Activated CD8-positive, alpha-beta memory T cell treated with anti-CD3 and anti-CD28 coated beads for 48 hours (primary cell): Measurements from ENCODE around the gene RPS21.

Experiments used
- DNase-seq, 3 experiments: peaks; one replicate each; pipeline ENCODE4 v3.0.0-alpha.2; 2020; ENCODE audit warnings: low read depth in 2 of 3, low spot score in 2 of 3

RPS21 gene

GRCh38 chr20:62386383-62387218 lies at the start of gene RPS21:
RPS21 (plus strand) TSS chr20:62387103; CDS start chr20:62387339, 236 bp downstream.
- peak; percentile 82 to 87 (median 83) for DNase-seq

DNA sequence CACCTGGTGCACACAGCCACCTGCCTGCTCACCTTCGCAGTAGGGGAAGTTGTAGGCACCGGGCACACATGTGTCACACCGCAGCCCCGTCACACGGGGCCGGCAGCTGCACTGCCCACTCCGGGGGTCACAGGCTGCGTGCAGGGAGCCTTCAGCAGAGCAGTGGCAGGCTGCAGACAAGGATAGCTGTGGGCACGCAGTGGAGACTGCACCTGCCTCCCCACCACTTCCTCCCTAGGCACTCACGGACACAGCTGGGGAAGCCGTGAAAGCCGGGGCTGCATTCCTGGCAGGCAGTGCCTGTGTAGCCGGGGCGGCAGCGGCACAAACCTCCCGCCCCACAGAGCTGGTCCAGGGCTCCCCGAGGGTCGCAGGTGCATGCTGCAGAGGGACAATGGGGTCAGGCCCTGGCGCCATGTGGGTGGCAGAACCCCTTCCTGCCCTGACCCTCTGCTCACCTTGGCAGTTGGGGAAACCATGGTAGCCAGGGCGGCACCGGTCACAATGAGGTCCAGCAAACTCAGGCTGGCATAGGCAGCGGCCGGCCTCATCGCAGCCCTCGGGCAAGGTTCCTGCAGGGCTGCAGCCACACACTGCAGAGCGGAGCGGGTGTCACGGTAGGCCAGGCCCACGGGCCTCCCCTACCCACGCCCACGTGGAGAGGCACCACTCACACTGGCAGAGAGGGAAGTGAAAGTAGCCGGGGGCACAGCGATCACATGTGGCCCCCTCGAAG lies 49.2 kb upstream of the RPS21 start:
- no peak for DNase-seq

GRCh38 chr20:62338294-62338620 lies 48.6 kb upstream of the RPS21 start:
- DNase-seq: no peak

GRCh38 chr20:62339647-62340062 lies 47.2 kb upstream of the RPS21 start:
- DNase-seq: no peak

DNA sequence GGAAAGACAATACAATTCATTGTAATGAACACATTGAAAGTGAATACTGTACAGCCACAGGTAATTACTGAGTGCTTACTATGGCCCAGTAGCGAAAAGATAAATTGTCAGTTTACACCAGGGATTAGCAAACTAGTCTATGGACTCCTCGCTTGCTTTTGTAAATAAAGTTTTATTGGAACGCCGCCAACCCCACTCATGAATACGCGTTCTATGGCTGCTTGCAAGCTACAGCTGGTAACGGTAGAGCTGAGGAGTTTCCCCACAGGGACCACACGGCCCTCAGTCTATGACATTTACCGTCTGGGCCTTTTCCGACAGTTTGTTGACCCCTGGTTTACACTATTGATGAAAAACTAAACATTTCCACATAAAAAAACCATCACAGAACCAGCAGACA lies 44.0 kb upstream of the RPS21 start:
- no peak for DNase-seq

DNA sequence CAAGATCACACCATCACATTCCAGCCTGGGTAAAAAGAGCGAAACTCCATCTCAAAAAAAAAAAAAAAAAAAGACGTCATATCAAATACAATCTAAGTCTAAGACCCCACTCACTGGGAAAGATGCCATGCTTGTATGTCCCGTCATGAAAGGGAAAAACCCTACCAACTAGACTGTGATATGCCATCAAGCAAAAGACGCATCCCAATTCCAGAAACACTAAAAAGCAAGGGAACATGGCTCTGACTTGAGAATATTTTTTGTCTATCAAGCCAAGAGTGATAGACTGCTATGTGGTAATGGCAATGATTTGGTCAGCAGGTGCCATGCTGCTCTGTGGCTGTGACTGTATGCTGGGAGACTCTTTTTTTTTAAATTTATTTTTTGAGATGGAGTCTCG lies 42.8 kb upstream of the RPS21 start:
- DNase-seq: no peak

- DNase-seq: no peak
These were observed 42.1 kb upstream of the RPS21 start for GRCh38 chr20:62344782-62345181.

DNA sequence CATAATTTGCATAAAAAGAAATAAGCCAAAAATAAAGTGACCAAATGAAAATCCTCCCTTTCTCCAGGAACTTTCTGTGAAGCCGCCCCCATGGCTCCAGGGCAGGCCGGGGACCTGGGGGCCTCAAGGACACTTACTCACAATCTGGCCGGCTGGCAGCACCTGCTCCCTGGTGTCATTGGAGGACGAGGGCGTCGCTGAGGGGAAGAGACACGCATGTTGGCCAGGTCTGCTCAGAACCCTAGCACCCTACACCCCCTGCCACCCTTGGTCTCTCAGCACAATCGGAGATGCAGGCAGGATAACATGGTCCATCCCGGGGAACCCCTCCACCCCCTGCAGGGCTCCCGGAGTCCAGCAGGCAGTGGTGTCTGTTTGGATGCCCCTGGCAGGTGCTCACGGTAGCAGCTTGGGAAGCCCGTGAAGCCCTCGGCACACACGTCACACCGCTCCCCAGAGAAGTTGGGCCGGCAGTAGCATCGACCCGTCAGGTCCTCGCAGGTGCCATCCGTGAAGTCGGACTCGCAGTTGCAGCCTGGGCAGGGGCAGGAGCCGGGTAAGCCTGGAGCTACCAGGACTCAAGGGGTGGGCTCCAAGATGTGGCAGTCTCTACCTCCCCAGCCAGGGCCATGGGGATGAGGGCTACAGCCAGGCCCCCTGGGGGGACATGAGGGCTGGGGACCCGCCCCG lies 41.1 kb upstream of the RPS21 start:
- no peak for DNase-seq

DNA sequence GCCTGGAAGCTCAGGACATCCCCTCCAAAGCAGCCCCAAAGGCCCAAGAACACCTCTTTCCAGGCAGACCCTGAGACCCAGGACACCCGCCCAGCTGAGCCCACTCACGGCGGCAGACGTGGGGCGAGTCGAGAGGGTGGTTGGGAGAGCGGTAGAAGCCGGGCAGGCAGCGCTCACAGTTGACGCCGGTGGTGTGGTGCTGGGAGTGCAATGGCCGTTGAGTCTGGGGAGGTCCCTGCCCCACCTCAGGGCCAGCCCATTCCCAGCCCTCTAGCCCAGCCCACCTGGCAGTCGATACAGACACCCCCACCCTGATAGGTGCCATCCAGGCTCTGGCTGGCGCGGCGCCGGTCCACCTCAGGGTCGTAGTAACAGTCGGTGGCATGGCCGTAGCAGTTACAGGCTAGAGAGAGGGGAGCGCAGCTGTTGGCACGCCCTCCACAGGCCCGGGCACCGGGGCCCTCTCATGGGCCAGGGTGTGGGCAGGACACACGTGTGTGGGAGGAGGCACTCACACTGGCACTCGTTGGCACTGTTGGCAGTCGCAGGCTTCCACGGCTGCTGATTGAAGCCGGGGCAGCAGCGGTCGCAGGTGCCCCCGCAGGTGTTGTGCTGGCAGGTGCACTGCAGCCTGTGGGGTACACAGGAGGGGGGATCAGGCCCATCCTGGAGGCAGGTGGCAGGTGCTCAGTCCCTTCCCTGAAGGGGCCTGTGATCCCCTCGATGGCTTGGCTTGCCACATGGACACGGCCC lies 40.3 kb upstream of the RPS21 start:
- DNase-seq: no peak

DNA sequence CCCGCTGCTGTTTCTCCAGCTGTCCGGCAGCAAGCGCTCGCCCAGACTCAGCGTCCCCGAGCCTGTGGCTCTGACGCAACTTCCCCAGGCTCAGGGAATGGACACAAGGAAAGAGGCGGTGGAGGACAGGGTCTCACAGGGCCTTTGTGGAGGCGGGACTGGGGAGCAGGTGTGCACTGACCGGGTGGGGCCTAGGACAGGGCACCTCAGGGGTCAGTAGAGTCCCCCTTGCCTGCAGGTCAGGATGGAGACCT lies 39.8 kb upstream of the RPS21 start:
- no peak for DNase-seq

GRCh38 chr20:62347445-62347844 lies 39.5 kb upstream of the RPS21 start:
- no peak for DNase-seq

GRCh38 chr20:62348604-62349003 lies 38.3 kb upstream of the RPS21 start:
- no peak for DNase-seq

DNA sequence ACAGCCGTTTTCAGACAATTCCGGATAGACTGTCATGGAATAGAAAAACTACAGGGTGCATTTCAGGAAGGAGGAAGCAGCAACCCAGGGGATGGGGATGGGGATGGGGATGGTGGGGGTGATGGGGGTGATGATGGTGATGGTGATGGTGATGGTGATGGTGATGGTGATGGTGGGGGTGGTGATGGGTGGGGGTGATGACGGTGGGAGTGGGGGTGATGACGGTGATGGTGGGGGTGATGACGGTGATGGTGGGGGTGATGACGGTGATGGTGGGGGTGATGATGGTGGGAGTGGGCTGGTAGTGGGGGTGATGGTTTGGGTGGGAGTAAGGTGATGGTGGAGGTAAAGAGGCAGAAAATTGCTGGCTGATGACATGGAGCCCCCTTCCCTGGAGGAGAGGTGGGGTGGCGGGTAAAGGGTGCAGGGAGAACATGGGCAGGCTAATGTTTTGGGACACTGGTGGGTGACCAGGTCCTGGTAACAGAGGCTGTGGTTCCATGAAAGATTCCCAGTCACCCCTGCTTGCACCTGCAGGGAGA lies 37.3 kb upstream of the RPS21 start:
- DNase-seq: no peak

DNA sequence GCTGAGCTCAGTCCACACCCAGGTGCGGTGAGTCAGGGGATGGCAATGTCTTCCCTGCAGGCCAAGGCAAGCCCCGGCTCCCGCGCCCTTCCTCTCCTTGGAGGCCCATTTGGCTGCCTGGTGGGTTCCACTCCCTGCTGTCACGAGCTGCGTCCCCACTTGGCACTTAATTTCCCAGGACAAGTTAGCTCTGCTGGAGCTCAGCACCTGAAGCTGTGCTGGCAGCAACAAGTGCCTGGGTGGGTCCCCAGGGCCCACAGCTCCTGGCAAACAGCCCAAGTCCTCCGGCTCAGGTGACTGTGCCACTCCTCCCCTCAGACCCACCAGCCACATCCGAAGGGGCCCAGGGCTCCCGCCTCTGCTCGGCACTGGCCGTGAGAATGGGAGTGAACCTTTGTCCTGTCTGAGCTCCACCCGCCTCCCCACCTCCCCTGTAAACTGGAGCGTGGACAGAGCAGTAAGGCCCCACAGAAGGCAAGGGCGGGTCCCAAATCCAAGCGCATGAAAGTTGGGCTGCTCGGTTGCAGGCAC lies 36.7 kb upstream of the RPS21 start:
- DNase-seq: no peak

GRCh38 chr20:62350629-62351422 lies 36.1 kb upstream of the RPS21 start:
- DNase-seq: no peak

DNA sequence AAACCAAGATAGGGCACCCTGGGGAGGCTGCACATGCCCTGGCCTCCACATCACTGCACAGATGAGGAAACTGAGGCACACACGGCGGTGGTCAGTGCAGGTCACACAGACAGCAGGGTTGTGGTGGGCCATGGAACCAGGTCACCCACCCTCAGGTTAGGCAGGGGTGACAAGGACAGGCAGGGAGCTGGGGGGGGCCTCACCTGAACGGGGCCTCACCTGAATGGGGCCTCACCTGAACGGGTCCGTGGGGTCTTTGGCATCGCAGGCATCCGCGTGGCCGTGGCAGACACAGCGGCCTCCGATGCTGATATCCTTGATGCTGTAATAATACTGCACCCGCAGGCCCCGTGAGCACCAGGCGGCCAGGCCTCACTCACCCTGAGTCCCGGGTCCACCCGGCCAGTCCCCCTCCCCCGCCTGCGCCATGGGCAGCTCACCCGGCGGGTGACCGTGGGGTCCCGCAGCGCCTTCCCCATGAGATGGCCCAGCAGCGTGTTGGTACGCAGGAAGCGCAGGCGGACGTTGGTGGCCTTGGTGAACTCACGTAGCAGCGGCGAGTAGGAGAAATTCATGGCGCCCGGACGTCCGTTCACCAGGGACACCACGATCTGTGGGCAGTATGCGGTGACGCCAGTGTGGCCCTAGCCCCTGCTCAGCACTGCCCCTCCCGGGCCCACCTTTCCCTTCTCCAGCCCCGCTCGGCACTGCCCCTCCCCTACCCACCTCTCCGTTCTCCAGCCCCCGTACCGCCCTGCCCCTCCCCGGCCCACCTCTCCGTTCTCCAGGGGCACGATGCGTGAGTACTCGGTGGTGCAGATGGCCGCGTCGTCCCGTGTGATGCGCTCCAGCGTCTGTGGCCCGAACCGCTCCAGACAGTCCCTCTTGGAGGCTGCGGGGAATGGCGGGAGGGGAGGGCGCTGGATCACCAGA lies 35.2 kb upstream of the RPS21 start:
- no peak for DNase-seq

DNA sequence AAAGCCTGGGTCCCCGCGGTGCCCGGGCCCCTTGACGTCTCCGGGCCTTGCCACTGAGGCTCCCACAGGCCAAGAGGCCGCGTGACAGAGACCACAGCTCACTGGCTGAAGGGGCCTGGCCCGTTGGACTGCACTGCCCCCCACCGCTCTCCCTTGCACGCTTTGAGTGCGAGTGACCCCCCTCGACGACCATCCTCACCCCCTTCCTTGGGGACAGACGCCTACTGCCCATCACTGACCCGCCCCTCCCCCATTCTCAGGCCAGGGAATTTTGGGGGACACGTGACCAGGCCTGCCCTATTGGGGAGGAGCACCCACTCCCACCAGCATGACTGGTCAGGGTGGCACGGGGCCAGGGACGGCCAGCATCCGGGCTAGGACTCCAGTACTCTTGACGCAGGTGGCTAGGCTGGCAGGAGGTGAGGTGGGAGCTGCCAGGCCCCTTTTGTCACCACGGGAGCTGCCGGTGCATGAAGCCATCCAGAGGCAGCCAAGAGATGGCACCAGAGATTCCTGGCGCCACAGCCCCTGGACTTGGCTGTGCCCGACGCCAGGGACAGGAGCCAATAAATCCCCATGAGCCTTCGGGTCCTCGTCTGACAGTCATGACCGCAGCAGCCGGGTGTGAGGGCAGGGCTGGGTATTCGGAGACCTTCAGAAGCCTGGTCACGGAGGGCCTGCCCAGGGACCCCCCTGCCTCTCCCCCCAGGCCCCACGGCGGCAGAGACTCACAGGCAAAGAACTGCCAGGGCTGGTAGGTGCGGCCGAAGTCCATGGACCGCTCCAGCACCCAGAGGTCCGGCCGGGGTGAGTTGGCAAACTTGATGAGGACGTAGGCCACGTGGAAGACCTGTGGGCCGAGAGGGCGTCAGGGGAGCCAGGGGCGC lies 34.3 kb upstream of the RPS21 start:
- DNase-seq: no peak
